ENCODE results near the gene CTBP1. TPM values are rescaled to one million over a fixed set of nuclear protein-coding genes. Genes with fewer than 3 reads are reported as not detected.

CTBP1 gene
- total and polyA plus RNA-seq, 2 experiments from 2014 or later = 74.0 to 192 TPM

DNA sequence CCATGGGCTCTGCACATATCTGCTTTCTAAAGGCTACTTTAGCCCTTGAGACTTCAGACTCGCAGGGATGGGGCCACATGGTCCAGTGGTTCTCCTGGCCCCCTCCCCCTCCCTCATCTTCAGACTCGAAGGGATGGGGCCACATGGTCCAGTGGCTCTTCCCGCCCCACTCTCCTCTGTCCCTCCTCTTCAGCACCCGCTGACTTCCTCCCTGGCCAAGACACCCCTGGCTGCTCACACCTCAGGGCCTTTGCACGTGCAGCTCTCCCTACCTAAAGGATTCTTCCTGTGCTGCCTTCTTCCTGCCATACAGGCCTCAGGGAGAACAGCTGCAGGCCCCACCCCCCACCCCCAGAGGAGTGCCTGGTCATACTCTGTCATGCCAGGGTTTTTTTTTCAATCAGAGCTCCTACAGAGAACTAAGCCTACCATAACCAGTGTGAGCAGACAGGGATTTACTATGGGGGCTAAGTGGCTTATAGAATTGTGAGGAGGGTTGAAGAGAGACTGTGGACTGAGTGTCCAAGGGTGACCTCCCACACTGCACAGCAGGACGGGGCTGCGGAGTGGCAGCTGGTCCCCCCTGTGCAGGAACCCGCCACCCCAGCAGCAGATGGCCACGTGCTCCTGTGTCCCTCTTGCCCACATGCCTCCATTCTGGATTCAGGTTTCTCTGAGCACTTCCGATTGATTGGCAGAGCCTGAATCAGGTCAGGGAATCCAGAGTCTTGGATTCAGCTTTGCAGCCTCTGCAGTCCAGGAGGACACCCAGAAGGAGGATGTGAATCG lies 70.4 kb downstream of the CTBP1 start:
- Histone ChIP-seq H3F3A (replicated peaks; ENCODE audit: low read depth) (no peaks in the 10 kb centered on the region), H4K20me1 (replicated peaks; ENCODE audit: insufficient read depth) (no peaks in the 10 kb centered on the region), H2AFZ (no peak overlapping the region), H3K4me2 (no peak overlapping the region), H3K27ac (ENCODE audit: low read depth) (no peak overlapping the region), H3K4me3 (no peak overlapping the region), H3K9me2 (ENCODE audit: insufficient read depth) (no peaks in the 10 kb centered on the region), H3K4me1 (ENCODE audit: insufficient read depth) (no peaks in the 10 kb centered on the region), H3K79me2 (replicated peaks; ENCODE audit: insufficient read depth) (no peaks in the 10 kb centered on the region), H3K27me3 (ENCODE audit: insufficient read depth) (peaks cover 19% of the 10 kb centered on the region), H3K36me3 (ENCODE audit: insufficient read depth) (0 out of 2 replicates have a peak, but pooled peaks cover 7% of the 10 kb centered on the region)
- DNase-seq (ENCODE audit: low spot score) (no peak), ATAC-seq (no peak)
- Mint-ChIP-seq H3K4me3 (no peak overlapping the region), H3K4me1 (no peaks in the 10 kb centered on the region; the same call in 2 of the 3 replicates), H3K27ac (no peak overlapping the region), H3K9me3 (peaks cover 43% of the 10 kb centered on the region), H3K36me3 (ENCODE audit: low read depth) (peaks cover 3% of the 10 kb centered on the region; the same call in 2 of the 3 replicates), H3K27me3 (ENCODE audit: insufficient read depth, low read depth, poor library complexity) (peaks cover 15% of the 10 kb centered on the region)
- TF ChIP-seq NANOG (IDR thresholded peaks at IDR 0.05; ENCODE audit: borderline replicate concordance) (no peak), JUNB (IDR thresholded peaks at IDR 0.05; ENCODE audit: unreplicated experiment) (no peak), ZNF114 (CRISPR knock-in tag; IDR thresholded peaks at IDR 0.05) (no peak), STAT1 (IDR thresholded peaks at IDR 0.05; ENCODE audit: unreplicated experiment) (no peak), EZH2 (IDR thresholded peaks at IDR 0.05; ENCODE audit: low read depth, unreplicated experiment) (no peak), EZH2phosphoT487 (IDR thresholded peaks at IDR 0.05; ENCODE audit: unreplicated experiment) (no peak), POLR2AphosphoS5 (IDR thresholded peaks at IDR 0.05; ENCODE audit: low read depth) (no peak), ZNF331 (CRISPR knock-in tag; IDR thresholded peaks at IDR 0.05; ENCODE audit: low read depth) (no peak), CREB1 (CRISPR knock-in tag; IDR thresholded peaks at IDR 0.05; ENCODE audit: low read depth) (no peak)
- TF ChIP-seq, protein P1, sequence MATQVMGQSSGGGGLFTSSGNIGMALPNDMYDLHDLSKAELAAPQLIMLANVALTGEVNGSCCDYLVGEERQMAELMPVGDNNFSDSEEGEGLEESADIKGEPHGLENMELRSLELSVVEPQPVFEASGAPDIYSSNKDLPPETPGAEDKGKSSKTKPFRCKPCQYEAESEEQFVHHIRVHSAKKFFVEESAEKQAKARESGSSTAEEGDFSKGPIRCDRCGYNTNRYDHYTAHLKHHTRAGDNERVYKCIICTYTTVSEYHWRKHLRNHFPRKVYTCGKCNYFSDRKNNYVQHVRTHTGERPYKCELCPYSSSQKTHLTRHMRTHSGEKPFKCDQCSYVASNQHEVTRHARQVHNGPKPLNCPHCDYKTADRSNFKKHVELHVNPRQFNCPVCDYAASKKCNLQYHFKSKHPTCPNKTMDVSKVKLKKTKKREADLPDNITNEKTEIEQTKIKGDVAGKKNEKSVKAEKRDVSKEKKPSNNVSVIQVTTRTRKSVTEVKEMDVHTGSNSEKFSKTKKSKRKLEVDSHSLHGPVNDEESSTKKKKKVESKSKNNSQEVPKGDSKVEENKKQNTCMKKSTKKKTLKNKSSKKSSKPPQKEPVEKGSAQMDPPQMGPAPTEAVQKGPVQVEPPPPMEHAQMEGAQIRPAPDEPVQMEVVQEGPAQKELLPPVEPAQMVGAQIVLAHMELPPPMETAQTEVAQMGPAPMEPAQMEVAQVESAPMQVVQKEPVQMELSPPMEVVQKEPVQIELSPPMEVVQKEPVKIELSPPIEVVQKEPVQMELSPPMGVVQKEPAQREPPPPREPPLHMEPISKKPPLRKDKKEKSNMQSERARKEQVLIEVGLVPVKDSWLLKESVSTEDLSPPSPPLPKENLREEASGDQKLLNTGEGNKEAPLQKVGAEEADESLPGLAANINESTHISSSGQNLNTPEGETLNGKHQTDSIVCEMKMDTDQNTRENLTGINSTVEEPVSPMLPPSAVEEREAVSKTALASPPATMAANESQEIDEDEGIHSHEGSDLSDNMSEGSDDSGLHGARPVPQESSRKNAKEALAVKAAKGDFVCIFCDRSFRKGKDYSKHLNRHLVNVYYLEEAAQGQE (IDR thresholded peaks at IDR 0.05; ENCODE audit: unreplicated experiment) = no peak
- TF ChIP-seq, protein P2, sequence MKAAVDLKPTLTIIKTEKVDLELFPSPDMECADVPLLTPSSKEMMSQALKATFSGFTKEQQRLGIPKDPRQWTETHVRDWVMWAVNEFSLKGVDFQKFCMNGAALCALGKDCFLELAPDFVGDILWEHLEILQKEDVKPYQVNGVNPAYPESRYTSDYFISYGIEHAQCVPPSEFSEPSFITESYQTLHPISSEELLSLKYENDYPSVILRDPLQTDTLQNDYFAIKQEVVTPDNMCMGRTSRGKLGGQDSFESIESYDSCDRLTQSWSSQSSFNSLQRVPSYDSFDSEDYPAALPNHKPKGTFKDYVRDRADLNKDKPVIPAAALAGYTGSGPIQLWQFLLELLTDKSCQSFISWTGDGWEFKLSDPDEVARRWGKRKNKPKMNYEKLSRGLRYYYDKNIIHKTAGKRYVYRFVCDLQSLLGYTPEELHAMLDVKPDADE (IDR thresholded peaks at IDR 0.05) = no peak
- TF ChIP-seq, protein P3, sequence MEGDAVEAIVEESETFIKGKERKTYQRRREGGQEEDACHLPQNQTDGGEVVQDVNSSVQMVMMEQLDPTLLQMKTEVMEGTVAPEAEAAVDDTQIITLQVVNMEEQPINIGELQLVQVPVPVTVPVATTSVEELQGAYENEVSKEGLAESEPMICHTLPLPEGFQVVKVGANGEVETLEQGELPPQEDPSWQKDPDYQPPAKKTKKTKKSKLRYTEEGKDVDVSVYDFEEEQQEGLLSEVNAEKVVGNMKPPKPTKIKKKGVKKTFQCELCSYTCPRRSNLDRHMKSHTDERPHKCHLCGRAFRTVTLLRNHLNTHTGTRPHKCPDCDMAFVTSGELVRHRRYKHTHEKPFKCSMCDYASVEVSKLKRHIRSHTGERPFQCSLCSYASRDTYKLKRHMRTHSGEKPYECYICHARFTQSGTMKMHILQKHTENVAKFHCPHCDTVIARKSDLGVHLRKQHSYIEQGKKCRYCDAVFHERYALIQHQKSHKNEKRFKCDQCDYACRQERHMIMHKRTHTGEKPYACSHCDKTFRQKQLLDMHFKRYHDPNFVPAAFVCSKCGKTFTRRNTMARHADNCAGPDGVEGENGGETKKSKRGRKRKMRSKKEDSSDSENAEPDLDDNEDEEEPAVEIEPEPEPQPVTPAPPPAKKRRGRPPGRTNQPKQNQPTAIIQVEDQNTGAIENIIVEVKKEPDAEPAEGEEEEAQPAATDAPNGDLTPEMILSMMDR (conservative IDR thresholded peaks at IDR 0.05; ENCODE audit: low read depth in 2 of 2) = no peak
- TF ChIP-seq, protein P4, sequence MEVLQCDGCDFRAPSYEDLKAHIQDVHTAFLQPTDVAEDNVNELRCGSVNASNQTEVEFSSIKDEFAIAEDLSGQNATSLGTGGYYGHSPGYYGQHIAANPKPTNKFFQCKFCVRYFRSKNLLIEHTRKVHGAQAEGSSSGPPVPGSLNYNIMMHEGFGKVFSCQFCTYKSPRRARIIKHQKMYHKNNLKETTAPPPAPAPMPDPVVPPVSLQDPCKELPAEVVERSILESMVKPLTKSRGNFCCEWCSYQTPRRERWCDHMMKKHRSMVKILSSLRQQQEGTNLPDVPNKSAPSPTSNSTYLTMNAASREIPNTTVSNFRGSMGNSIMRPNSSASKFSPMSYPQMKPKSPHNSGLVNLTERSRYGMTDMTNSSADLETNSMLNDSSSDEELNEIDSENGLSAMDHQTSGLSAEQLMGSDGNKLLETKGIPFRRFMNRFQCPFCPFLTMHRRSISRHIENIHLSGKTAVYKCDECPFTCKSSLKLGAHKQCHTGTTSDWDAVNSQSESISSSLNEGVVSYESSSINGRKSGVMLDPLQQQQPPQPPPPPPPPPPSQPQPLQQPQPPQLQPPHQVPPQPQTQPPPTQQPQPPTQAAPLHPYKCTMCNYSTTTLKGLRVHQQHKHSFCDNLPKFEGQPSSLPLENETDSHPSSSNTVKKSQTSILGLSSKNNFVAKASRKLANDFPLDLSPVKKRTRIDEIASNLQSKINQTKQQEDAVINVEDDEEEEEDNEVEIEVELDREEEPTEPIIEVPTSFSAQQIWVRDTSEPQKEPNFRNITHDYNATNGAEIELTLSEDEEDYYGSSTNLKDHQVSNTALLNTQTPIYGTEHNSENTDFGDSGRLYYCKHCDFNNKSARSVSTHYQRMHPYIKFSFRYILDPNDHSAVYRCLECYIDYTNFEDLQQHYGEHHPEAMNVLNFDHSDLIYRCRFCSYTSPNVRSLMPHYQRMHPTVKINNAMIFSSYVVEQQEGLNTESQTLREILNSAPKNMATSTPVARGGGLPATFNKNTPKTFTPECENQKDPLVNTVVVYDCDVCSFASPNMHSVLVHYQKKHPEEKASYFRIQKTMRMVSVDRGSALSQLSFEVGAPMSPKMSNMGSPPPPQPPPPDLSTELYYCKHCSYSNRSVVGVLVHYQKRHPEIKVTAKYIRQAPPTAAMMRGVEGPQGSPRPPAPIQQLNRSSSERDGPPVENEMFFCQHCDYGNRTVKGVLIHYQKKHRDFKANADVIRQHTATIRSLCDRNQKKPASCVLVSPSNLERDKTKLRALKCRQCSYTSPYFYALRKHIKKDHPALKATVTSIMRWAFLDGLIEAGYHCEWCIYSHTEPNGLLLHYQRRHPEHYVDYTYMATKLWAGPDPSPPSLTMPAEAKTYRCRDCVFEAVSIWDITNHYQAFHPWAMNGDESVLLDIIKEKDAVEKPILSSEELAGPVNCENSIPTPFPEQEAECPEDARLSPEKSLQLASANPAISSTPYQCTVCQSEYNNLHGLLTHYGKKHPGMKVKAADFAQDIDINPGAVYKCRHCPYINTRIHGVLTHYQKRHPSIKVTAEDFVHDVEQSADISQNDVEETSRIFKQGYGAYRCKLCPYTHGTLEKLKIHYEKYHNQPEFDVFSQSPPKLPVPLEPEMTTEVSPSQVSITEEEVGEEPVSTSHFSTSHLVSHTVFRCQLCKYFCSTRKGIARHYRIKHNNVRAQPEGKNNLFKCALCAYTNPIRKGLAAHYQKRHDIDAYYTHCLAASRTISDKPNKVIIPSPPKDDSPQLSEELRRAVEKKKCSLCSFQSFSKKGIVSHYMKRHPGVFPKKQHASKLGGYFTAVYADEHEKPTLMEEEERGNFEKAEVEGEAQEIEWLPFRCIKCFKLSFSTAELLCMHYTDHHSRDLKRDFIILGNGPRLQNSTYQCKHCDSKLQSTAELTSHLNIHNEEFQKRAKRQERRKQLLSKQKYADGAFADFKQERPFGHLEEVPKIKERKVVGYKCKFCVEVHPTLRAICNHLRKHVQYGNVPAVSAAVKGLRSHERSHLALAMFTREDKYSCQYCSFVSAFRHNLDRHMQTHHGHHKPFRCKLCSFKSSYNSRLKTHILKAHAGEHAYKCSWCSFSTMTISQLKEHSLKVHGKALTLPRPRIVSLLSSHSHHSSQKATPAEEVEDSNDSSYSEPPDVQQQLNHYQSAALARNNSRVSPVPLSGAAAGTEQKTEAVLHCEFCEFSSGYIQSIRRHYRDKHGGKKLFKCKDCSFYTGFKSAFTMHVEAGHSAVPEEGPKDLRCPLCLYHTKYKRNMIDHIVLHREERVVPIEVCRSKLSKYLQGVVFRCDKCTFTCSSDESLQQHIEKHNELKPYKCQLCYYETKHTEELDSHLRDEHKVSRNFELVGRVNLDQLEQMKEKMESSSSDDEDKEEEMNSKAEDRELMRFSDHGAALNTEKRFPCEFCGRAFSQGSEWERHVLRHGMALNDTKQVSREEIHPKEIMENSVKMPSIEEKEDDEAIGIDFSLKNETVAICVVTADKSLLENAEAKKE (CRISPR knock-in tag; IDR thresholded peaks at IDR 0.05) = no peak

All from GM23338 (cell line).